ENCODE measurements around the gene MSRB1. TPM values are rescaled to one million over a fixed set of nuclear protein-coding genes. Genes with fewer than 3 reads are reported as not detected.

The MSRB1 gene
- total and polyA plus RNA-seq, 2 of the 13 experiments (the other 11 are each of a cell fraction or from before 2014, with no cell fraction given): 32.1 to 75.4 TPM

DNA sequence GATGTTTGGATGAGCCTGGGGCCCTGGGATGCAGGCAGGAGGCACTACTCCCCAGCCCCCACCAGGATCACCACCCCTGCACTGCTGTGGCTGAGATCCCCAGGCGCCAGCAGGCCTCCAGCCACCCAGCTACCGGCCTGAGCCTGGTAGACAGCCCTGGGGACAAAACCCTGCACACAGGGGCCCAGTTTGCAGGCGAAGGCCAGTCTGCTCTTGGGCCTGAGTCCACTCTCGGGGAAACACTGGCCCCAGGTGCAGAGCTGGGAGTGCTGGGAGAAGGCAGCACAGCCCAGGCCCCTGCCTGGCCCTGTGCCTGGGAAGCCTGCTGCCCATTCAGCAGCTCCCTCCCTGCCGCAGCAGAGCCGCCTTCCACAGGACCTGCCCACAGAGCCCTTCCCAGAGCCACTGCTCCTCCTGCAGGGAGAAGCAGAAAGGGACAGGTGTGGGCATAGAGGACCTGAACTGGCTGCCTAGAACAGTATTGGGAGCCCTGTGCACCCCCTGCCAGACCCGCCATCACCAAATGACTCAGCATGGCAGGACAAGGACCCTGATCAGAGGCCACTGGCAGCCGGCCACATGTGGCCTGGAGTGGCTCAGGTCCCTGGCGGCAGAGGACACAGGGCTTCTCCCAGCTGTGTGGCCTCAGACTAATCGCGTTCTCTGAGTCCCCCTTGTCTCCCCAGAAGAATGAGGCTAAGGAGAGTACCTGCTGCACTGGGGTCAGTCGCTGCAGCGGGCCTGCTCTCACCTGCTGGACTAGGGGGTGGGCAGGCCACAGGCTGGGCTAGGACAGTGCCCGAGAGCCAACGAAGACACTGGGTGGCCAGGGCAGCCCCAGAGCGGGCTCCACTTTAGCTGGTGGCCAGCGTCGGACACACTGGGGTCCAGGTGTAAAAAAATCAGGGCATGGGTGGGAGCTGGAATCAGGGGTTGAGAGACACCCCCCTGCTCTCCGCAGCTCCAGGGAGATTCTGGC lies 10.7 kb downstream of the MSRB1 start (continued):
- TF ChIP-seq, protein P1, sequence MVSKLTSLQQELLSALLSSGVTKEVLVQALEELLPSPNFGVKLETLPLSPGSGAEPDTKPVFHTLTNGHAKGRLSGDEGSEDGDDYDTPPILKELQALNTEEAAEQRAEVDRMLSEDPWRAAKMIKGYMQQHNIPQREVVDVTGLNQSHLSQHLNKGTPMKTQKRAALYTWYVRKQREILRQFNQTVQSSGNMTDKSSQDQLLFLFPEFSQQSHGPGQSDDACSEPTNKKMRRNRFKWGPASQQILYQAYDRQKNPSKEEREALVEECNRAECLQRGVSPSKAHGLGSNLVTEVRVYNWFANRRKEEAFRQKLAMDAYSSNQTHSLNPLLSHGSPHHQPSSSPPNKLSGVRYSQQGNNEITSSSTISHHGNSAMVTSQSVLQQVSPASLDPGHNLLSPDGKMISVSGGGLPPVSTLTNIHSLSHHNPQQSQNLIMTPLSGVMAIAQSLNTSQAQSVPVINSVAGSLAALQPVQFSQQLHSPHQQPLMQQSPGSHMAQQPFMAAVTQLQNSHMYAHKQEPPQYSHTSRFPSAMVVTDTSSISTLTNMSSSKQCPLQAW (CRISPR knock-in tag; IDR thresholded peaks at IDR 0.05): no peak; the same call in 1 of the 2 replicates
- TF ChIP-seq ZNF484 (CRISPR knock-in tag; IDR thresholded peaks at IDR 0.05; ENCODE audit: borderline replicate concordance, low read depth): no peak
- no peak for TF ChIP-seq MTA3 (CRISPR knock-in tag; IDR thresholded peaks at IDR 0.05)
- TF ChIP-seq, protein P2, sequence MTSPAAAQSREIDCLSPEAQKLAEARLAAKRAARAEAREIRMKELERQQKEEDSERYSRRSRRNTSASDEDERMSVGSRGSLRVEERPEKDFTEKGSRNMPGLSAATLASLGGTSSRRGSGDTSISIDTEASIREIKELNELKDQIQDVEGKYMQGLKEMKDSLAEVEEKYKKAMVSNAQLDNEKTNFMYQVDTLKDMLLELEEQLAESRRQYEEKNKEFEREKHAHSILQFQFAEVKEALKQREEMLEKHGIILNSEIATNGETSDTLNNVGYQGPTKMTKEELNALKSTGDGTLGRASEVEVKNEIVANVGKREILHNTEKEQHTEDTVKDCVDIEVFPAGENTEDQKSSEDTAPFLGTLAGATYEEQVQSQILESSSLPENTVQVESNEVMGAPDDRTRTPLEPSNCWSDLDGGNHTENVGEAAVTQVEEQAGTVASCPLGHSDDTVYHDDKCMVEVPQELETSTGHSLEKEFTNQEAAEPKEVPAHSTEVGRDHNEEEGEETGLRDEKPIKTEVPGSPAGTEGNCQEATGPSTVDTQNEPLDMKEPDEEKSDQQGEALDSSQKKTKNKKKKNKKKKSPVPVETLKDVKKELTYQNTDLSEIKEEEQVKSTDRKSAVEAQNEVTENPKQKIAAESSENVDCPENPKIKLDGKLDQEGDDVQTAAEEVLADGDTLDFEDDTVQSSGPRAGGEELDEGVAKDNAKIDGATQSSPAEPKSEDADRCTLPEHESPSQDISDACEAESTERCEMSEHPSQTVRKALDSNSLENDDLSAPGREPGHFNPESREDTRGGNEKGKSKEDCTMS (CRISPR knock-in tag; conservative IDR thresholded peaks at IDR 0.05): no peak
- no peak; the same call in 1 of the 2 replicates for TF ChIP-seq GABPB1 (CRISPR knock-in tag; IDR thresholded peaks at IDR 0.05)
- TF ChIP-seq DNMT3B (CRISPR knock-in tag; conservative IDR thresholded peaks at IDR 0.05): no peak
- TF ChIP-seq FIP1L1 (IDR thresholded peaks at IDR 0.05; ENCODE audit: borderline replicate concordance, insufficient read depth, low read depth, low read length): no peak
- TF ChIP-seq ZNF879 (CRISPR knock-in tag; IDR thresholded peaks at IDR 0.05): no peak
- TF ChIP-seq SP4 (CRISPR knock-in tag; IDR thresholded peaks at IDR 0.05): no peak; the same call in 1 of the 2 replicates
- no peak for TF ChIP-seq ATAD3A (CRISPR knock-in tag; IDR thresholded peaks at IDR 0.05)
- TF ChIP-seq RBM39 (IDR thresholded peaks at IDR 0.05; ENCODE audit: low read depth, low read length, poor library complexity, severe bottlenecking): no peak
- TF ChIP-seq, protein P3, sequence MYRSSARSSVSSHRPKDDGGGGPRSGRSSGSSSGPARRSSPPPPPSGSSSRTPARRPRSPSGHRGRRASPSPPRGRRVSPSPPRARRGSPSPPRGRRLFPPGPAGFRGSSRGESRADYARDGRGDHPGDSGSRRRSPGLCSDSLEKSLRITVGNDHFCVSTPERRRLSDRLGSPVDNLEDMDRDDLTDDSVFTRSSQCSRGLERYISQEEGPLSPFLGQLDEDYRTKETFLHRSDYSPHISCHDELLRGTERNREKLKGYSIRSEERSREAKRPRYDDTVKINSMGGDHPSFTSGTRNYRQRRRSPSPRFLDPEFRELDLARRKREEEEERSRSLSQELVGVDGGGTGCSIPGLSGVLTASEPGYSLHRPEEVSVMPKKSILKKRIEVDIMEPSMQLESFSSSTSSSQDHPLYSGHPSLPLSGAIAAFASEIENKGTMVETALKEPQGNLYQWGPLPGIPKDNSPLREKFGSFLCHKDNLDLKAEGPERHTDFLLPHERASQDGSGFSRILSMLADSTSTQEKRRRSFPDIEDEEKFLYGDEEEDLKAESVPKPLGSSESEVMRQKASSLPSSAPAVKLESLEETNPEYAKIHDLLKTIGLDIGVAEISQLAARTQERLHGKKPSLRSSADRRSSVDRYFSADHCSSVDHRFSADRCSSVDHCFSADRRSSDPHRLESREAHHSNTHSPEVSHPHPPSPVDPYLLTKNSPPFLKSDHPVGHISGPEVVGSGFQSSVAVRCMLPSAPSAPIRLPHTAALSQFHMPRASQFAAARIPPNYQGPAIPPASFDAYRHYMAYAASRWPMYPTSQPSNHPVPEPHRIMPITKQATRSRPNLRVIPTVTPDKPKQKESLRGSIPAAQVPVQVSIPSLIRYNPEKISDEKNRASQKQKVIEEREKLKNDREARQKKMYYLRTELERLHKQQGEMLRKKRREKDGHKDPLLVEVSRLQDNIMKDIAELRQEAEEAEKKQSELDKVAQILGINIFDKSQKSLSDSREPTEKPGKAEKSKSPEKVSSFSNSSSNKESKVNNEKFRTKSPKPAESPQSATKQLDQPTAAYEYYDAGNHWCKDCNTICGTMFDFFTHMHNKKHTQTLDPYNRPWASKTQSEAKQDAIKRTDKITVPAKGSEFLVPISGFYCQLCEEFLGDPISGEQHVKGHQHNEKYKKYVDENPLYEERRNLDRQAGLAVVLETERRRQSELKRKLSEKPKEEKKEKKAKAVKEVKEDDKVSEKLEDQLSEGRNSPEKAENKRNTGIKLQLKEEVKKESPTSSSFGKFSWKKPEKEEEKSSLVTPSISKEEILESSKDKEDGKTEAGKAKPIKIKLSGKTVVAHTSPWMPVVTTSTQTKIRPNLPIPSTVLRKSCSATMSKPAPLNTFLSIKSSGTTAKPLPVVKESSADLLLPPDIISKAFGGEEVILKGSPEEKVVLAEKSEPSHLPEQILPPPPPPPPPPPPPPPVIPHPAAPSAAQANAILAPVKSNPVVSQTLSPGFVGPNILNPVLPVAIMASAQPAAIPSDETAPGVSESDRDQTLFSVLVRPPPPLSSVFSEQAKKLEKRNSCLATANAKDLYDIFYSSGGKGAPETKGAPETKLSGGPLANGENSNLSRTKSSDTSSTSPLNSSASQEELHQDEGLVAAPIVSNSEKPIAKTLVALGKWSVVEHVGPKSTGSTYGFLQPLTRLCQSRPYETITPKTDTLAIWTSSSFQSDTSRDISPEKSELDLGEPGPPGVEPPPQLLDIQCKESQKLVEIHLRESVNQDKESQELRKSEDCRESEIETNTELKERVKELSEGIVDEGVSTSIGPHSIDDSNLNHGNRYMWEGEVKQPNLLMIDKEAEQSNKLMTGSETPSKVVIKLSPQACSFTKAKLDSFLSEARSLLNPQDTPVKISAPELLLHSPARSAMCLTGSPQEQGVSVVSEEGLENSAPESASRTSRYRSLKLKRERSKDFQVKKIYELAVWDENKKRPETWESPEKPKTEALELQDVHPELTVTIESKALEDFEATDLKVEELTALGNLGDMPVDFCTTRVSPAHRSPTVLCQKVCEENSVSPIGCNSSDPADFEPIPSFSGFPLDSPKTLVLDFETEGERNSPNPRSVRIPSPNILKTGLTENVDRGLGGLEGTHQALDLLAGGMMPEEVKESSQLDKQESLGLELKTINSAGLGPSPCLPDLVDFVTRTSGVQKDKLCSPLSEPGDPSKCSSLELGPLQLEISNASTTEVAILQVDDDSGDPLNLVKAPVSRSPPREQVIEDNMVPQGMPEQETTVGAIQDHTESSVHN (CRISPR knock-in tag; IDR thresholded peaks at IDR 0.05): no peak
- TF ChIP-seq ZNF10 (CRISPR knock-in tag; IDR thresholded peaks at IDR 0.05; ENCODE audit: borderline replicate concordance, low read depth): no peak
- no peak for TF ChIP-seq HNRNPH1 (optimal IDR thresholded peaks at IDR 0.05; ENCODE audit: low read depth, low read length)
- TF ChIP-seq MLLT10 (CRISPR knock-in tag; IDR thresholded peaks at IDR 0.05): no peak
- TF ChIP-seq STAG1 (CRISPR knock-in tag; IDR thresholded peaks at IDR 0.05): peak; percentile 71

All from HepG2 (cell line).